Right kidney (tissue), 1 donor: ENCODE results near the gene TMEM11.

Experiments used
- DNase-seq: peaks from one replicate; pipeline ENCODE4 v3.0.0-alpha.2; 2016

TMEM11 gene

DNA sequence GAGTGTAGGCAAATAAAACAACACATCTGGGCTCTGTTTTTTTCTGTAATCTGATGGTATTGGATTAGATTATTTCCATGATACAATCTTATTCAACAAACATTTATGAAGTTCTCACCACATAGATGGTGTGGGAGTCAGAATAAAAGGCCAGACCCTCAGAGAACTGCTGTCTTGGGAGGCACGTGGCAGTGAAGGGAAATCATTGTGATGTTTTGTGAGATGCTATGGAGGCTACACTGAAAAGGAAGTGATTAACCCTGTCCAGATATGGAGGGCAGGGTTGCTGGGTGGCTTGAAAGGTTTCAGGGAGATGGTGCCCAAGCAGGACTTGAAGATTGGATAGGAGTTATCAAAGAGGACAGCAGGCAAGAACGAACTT, 51.6 kb downstream of the TMEM11 start:
- DNase-seq: no peak

DNA sequence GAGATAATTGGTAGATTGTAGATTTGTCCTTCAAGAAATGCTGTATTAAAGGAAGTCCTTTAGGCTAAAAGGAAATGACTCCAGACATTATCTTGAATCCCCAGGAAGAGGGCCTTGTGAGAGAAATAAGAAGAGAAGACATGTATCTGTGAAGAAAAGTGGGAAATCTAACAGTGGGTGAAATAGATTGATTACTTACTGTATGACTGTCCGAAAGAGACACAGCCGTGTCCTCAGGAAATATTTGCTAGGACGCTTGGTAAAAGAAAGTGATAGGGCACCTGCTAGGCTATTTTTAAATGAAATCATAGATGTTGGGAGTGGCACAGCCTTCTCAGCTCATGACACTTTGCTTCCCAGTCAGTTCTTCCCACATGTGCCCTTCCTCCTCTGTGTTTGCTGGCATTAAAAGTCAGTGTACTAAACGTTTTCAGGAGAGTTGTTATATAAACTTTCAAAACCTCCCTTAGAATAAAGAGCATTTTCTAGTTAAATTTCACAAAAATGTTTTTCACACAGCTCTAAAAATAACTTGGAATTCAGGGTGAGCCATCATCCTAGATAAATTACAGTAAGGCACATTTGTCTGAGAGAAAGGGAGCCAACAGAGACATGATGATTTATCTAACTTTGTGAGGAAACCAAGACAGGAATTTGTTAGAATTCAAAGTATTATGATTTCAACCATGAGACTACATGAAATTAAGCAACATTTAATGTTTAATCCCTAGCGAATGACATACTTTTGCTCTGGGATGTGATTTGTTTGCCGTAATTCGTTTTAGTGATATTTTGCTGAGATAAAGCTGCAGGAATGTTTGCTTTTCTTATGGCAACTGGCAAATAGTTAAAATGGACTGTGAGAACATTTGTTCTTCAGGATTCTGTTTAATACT, 52.2 kb downstream of the TMEM11 start:
- DNase-seq: no peak

DNA sequence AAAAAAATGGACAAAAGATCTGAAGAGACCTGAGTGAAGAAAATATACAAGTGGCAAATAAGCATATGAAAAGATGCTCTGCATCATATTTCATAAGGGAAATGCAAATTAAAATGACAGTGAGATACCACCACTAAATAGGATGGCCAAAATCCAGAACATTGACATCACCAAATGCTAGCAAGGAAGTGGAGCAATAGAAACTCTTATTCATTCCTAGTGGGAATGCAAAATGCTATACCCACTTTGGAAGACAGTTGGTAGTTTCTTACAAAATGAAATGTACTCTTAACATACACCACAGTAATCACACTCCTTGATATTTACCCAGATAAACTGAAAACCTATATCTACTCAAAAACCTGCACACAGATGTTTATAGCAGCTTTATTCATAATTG, 53.6 kb downstream of the TMEM11 start:
- no peak for DNase-seq

DNA sequence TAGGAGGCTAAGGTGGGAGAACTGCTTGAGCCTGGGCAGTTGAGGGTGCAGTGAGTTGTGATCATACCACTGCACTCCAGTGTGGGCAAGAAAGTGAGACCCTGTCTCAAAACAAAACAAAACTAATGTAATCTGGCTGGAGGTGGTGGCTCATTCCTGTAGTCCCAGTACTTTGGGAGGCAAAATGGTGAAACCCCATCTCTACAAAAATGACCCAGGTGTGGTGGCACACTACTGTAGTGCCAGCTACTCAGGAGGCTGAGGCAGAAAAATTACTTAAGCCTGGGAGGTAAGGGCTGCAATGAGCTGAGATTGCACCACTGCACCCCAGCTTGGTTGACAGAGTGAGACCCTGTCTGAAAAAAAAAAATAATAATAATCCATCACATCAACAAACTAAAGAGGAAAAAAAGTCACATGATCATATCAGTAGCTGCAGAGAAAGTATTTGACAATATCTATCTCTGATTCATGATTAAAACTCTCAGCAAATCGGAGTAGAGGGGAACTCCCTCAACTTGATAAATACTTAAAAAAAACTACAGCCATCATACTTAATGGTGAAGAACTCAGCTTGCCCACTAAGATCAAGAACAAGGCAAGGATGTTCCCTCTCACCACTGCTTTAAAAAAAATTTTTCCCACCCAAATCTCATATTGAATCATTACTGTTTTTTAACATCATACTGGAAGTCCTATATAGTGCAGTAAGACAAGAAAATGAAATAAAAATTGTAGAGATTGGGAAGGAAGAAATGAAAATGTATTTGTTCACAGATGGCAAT, 56.2 kb downstream of the TMEM11 start:
- DNase-seq: no peak

DNA sequence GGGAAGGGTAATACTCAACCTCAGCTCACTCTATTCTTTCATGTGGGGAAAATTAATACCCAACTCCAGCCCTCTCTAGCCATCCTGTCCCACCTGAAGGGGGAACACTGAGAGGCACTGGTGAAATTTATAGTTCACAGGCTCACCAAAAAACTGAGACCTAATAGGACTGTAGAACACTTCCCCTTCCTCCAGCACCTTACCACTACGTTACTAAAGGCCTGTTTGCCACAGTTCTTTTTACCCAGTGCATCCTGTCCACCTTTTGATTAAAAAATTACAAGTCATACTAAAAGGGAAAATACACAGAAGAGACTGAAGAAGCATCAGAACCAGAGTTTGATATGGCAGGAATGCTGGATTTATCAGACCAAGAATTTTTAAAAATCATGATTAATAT, 61.2 kb downstream of the TMEM11 start:
- no peak for DNase-seq

DNA sequence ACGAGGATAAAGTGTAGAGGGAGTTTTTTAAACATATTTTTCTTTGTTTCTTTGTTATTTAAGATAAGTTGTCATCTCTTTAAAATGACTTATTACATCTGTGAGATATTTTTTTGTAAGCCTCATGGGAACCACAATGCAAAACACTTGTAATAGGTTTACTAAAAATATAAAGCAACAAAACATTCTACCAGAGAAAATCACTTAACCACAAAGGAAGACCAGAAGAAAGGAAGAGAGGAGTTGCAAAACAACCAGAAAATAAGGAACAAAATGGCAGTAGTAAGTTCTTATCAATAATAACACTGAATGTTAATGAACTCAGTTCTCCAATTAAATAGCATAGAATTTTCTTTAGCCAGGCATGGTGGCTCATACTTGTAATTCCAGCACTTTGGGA, 64.3 kb downstream of the TMEM11 start:
- DNase-seq: no peak
